Fibroblast of lung (primary cell): ENCODE results near the gene KDM6B. TPM values are rescaled to one million over a fixed set of nuclear protein-coding genes. Genes with fewer than 3 reads are reported as not detected.

Source experiments
- DNase-seq, 2 donors: peaks; one replicate each; pipeline versions ENCODE4 v3.0.0 to v3.0.0-alpha.2; 2010; ENCODE audit warnings: low read depth in 2 of 2
- H2AFZ ChIP-seq: 2 replicates; pipeline ENCODE4 v1.5.1; 2012; ENCODE audit warnings: low read length, control low read depth, inconsistent platforms
- H3K27ac ChIP-seq: 2 replicates; pipeline ENCODE4 v1.5.1; 2011; ENCODE audit warnings: low read length, control low read depth; ENCODE audit not compliant: insufficient read depth
- H3K27me3 ChIP-seq: 2 replicates; pipeline ENCODE4 v1.5.1; 2011; ENCODE audit warnings: mild to moderate bottlenecking, low read length; ENCODE audit not compliant: control insufficient read depth, insufficient read depth
- H3K36me3 ChIP-seq: 2 replicates; pipeline ENCODE4 v1.5.1; 2011; ENCODE audit warnings: low read length; ENCODE audit not compliant: control insufficient read depth, insufficient read depth
- H3K4me1 ChIP-seq: 2 replicates; pipeline ENCODE4 v1.5.1; 2011; ENCODE audit warnings: low read length; ENCODE audit not compliant: control insufficient read depth, insufficient read depth; ENCODE audit errors: extremely low read depth
- H3K4me2 ChIP-seq: 2 replicates; pipeline ENCODE4 v1.5.1; 2011; ENCODE audit warnings: low read length, control low read depth; ENCODE audit not compliant: insufficient read depth; ENCODE audit errors: extremely low read depth
- H3K4me3 ChIP-seq, 4 experiments: fragments of 200-600 bp in 1 of 4; sonication (generic) in 1 of 4; replicated peaks in 1 of 4; 2 replicates each; pipeline ENCODE4 v1.5.1; 2011 to 2016; ENCODE audit warnings: low read length in 4 of 4, low read depth in 3 of 4, mild to moderate bottlenecking in 3 of 4, control low read depth in 2 of 4, inconsistent platforms in 1 of 4, mixed read lengths in 1 of 4; ENCODE audit not compliant: insufficient read depth in 1 of 4; ENCODE audit errors: control extremely low read depth in 1 of 4
- H3K79me2 ChIP-seq: 2 replicates; pipeline ENCODE4 v1.5.1; 2012; ENCODE audit warnings: mild to moderate bottlenecking, low read length, inconsistent platforms; ENCODE audit not compliant: control insufficient read depth, insufficient read depth
- H3K9ac ChIP-seq: 2 replicates; pipeline ENCODE4 v1.5.1; 2011; ENCODE audit warnings: mild to moderate bottlenecking, low read length, control low read depth; ENCODE audit not compliant: insufficient read depth
- H3K9me3 ChIP-seq: 2 replicates; pipeline ENCODE4 v1.5.1; 2012; ENCODE audit warnings: low read depth, low read length; ENCODE audit not compliant: control insufficient read depth, insufficient read depth
- H4K20me1 ChIP-seq: 2 replicates; pipeline ENCODE4 v1.5.1; 2011; ENCODE audit warnings: low read length; ENCODE audit not compliant: control insufficient read depth, insufficient read depth; ENCODE audit errors: extremely low read depth
- EZH2 ChIP-seq: IDR thresholded peaks from 2 replicates; pipeline ENCODE4 v1.5.1; 2012; ENCODE audit warnings: low read length, control low read depth, mild to moderate bottlenecking; ENCODE audit errors: missing control alignments
- polyA plus RNA-seq, 2 donors: library from polyadenylated mRNA; depleted of rRNA in 1 of 2; stranded (reverse) in 1 of 2; unstranded in 1 of 2; fragments of >200 nt; gene quantifications; 2 replicates each; pipeline ENCODE4 v1.2.1, GENCODE V29; 2011 to 2012; ENCODE audit warnings: missing spikeins in 1 of 2
- total RNA-seq: library from RNA; depleted of rRNA; stranded (reverse); fragments of >200 nt; gene quantifications from 2 replicates; pipeline ENCODE4 v1.2.1, GENCODE V29; 2014
- TF ChIP-seq, protein P1 (sequence below), 2 donors: IDR thresholded peaks in 1 of 2; conservative IDR thresholded peaks in 1 of 2; 1 replicate in 1 of 2; 2 replicates in 1 of 2; pipeline ENCODE4 v1.5.1; 2011 to 2012; ENCODE audit warnings: low read length in 2 of 2, control low read depth in 1 of 2, inconsistent platforms in 1 of 2, low read depth in 1 of 2, mild to moderate bottlenecking in 1 of 2

KDM6B gene
- total and polyA plus RNA-seq, 2 donors (not counting 1 experiment from before 2014, with no cell fraction given): 1.1 to 9.4 TPM

DNA sequence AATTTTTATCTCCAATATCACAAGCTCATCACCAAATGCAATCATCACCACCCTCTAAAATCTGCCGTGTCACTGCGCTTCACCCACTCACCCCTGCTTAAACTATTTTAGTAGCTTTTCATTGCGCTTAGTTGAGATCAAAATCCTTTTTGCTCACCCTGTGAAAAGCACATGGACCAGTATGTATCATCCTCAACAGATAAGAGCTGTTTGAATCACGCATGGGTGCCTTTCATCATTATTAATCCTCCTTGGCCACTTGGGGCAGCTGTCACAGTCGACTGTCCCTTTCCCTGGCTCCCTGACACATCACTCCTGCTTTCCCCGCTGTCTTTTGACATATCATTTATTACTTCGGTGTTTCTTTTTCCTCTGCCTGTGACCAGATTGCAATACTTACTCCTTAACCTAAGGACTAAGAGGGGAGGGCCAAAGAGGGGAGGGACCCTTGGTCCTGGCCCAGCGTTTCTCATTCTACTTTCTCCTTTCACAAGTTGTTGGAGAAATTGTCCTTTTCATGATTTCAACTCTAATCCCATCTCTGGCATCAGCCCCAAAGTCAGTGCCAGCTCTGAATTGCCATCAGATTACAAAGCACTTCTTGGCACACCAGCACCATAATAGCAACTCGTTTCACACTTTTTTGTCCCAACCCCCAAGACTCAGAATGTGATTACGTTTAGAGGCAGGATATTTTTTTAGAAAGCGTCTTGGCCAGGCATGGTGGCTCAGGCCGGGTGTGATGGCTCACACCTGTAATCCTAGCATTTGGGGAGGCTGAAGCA, 8.6 kb upstream of the KDM6B start:
- H3K4me2 ChIP-seq: no peak overlapping the region

DNA sequence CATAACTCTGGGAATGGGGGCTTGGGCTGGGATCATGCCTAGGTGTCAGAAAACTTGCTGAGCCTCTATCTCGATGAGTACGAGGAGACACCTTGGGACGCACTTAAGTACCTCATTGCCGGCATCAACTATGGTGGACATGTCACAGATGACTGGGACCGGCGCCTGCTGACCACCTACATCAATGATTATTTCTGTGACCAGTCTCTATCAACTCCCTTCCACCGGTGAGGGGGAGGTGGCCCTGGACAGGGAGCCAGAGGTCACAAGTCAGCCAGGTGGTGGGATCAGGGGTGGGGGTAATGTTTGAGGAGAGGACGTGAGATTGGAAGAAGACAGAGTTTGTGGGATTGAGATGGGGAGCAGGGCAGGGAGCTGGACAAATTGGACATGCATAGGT, 3.4 kb upstream of the KDM6B start:
- Histone ChIP-seq H3K9me3 (no peaks in the 10 kb centered on the region), H3K27me3 (peaks cover 3% of the 10 kb centered on the region), H4K20me1 (no peaks in the 10 kb centered on the region), H3K36me3 (no peaks in the 10 kb centered on the region), H3K79me2 (no peaks in the 10 kb centered on the region), H3K4me2 (no peak overlapping the region), H3K27ac (no peak overlapping the region), H3K9ac (no peak overlapping the region), H3K4me1 (no peaks in the 10 kb centered on the region), H3K4me3 (no peak overlapping the region), H2AFZ (no peak overlapping the region)
- no peak for TF ChIP-seq EZH2
- TF ChIP-seq, protein P1, sequence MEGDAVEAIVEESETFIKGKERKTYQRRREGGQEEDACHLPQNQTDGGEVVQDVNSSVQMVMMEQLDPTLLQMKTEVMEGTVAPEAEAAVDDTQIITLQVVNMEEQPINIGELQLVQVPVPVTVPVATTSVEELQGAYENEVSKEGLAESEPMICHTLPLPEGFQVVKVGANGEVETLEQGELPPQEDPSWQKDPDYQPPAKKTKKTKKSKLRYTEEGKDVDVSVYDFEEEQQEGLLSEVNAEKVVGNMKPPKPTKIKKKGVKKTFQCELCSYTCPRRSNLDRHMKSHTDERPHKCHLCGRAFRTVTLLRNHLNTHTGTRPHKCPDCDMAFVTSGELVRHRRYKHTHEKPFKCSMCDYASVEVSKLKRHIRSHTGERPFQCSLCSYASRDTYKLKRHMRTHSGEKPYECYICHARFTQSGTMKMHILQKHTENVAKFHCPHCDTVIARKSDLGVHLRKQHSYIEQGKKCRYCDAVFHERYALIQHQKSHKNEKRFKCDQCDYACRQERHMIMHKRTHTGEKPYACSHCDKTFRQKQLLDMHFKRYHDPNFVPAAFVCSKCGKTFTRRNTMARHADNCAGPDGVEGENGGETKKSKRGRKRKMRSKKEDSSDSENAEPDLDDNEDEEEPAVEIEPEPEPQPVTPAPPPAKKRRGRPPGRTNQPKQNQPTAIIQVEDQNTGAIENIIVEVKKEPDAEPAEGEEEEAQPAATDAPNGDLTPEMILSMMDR (conservative IDR thresholded peaks at IDR 0.05 in 1 of 2, IDR thresholded peaks at IDR 0.05 in 1 of 2; ENCODE audit: low read depth in 1 of 2, low read length in 2 of 2): no peak
- DNase-seq: no peak

More for the DNA sequence above, 8.6 kb upstream of the KDM6B start:
- no peak overlapping the region for H3K27ac ChIP-seq
- no peak overlapping the region for H2AFZ ChIP-seq
- H3K79me2 ChIP-seq: no peaks in the 10 kb centered on the region
- no peak overlapping the region for H3K4me3 ChIP-seq
- H3K36me3 ChIP-seq: no peaks in the 10 kb centered on the region
- H3K4me1 ChIP-seq: no peaks in the 10 kb centered on the region
- no peaks in the 10 kb centered on the region for H4K20me1 ChIP-seq
- TF ChIP-seq, protein P1 (conservative IDR thresholded peaks at IDR 0.05 in 1 of 2, IDR thresholded peaks at IDR 0.05 in 1 of 2; ENCODE audit: low read depth in 1 of 2, low read length in 2 of 2): no peak
- no peak for TF ChIP-seq EZH2
- no peaks in the 10 kb centered on the region for H3K9me3 ChIP-seq
- H3K9ac ChIP-seq: no peak overlapping the region
- peak in 1 of 2 donors; percentile 5 for DNase-seq
- peaks cover 2% of the 10 kb centered on the region for H3K27me3 ChIP-seq

DNA sequence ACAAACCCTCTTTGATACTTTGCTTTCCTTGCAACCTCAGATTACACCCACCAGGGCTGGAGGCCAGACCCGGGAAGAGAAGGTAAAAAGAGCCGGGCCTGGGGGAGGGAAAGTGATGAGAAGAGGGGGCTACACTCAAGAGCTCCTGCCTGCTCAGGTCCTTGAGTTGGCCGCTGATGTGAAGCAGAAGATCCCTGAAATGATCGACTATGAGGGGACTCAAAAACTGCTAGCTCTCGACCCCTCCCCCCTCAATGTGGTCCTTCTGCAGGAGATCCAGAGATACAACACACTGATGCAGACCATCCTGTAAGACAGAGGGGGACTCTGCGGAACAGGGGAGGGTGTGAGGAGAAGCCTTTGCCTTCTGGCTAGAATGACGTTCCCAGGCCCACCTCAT, 2.8 kb upstream of the KDM6B start:
- H3K4me1 ChIP-seq: no peaks in the 10 kb centered on the region
- H3K79me2 ChIP-seq: no peaks in the 10 kb centered on the region
- H3K9me3 ChIP-seq: no peaks in the 10 kb centered on the region
- no peak overlapping the region for H3K9ac ChIP-seq
- H3K27ac ChIP-seq: no peak overlapping the region
- no peak overlapping the region for H3K4me2 ChIP-seq
- no peaks in the 10 kb centered on the region for H3K36me3 ChIP-seq
- H2AFZ ChIP-seq: no peak overlapping the region
- no peaks in the 10 kb centered on the region for H4K20me1 ChIP-seq
- TF ChIP-seq, protein P1 (conservative IDR thresholded peaks at IDR 0.05 in 1 of 2, IDR thresholded peaks at IDR 0.05 in 1 of 2; ENCODE audit: low read depth in 1 of 2, low read length in 2 of 2): no peak
- no peak for TF ChIP-seq EZH2
- no peak overlapping the region for H3K4me3 ChIP-seq
- peaks cover 3% of the 10 kb centered on the region for H3K27me3 ChIP-seq
- DNase-seq: no peak
